Measurements from ENCODE around the gene GLT8D1.
A peak's percentile ranks its signal among the peaks of the same experiment; 100 is the strongest.

Gene GLT8D1

GRCh38 chr3:52710512-52710911, 4.9 kb upstream of the GLT8D1 start:
- no peak for DNase-seq

- DNase-seq, result peak; percentile 41
Measured at GRCh38 chr3:52707585-52707984, 2.0 kb upstream of the GLT8D1 start.

GRCh38 chr3:52705438-52705687, 228 bp downstream of the GLT8D1 start:
- DNase-seq, result no peak

GRCh38 chr3:52704611-52705437, 767 bp downstream of the GLT8D1 start:
- peak; percentile 44 for DNase-seq

- DNase-seq, result peak; percentile 83
Measured at GRCh38 chr3:52703341-52703740, 2.2 kb downstream of the GLT8D1 start.

- DNase-seq, result no peak
Measured at GRCh38 chr3:52697632-52697965, 8.0 kb downstream of the GLT8D1 start.

- DNase-seq, result peak; percentile 21
Measured at GRCh38 chr3:52696830-52697631, 8.6 kb downstream of the GLT8D1 start.

- DNase-seq, result no peak
Measured at GRCh38 chr3:52695798-52696671, 9.6 kb downstream of the GLT8D1 start.

GRCh38 chr3:52694528-52695189, 10.9 kb downstream of the GLT8D1 start:
- DNase-seq, result no peak

GRCh38 chr3:52693071-52693470, 12.5 kb downstream of the GLT8D1 start:
- no peak for DNase-seq

GRCh38 chr3:52690560-52690959, 15.0 kb downstream of the GLT8D1 start:
- no peak for DNase-seq

- no peak for DNase-seq
Measured at GRCh38 chr3:52689151-52689550, 16.4 kb downstream of the GLT8D1 start.

- DNase-seq, result no peak
Measured at GRCh38 chr3:52688266-52688665, 17.3 kb downstream of the GLT8D1 start.

GRCh38 chr3:52685709-52686691, 19.6 kb downstream of the GLT8D1 start, which contains the start of the genes GNL3 and PBRM1:
Gene GNL3, plus strand, starts transcription at chr3:52686032. Its CDS starts 61 bp downstream, at chr3:52686093.
Gene PBRM1, minus strand, starts transcription at chr3:52685913.
- peak; percentile 98 for DNase-seq

- peak; percentile 91 for DNase-seq
Measured at GRCh38 chr3:52685285-52685708, 20.3 kb downstream of the GLT8D1 start.

GRCh38 chr3:52684184-52684583, 21.4 kb downstream of the GLT8D1 start:
- no peak for DNase-seq

GRCh38 chr3:52683611-52684010, 22.0 kb downstream of the GLT8D1 start:
- no peak for DNase-seq

- DNase-seq, result peak; percentile 72
Measured at GRCh38 chr3:52682016-52682415, 23.6 kb downstream of the GLT8D1 start.

GRCh38 chr3:52681596-52681995, 24.0 kb downstream of the GLT8D1 start:
- peak; percentile 43 for DNase-seq

- no peak for DNase-seq
Measured at GRCh38 chr3:52679811-52680210, 25.8 kb downstream of the GLT8D1 start.

GRCh38 chr3:52679199-52679538, 26.4 kb downstream of the GLT8D1 start:
- DNase-seq, result no peak
